ENCODE data around the gene PTCH2.
"Not testable (repeated sequence)": the region's sequence is repeated elsewhere in the genome, so short reads cannot be mapped to it uniquely, and the experiment has no call there.

PTCH2 gene

GRCh38 chr1:44799770-44800584, 43.1 kb downstream of the PTCH2 start, which contains the start of gene PLK3:
TSS of gene PLK3 (plus strand) at chr1:44800377. CDS start at chr1:44800464, 87 bp downstream.
- DNase-seq = peak; percentile 98 to 100

- DNase-seq = peak in 1 of 2 experiments; percentile 51
These were observed 44.3 kb downstream of the PTCH2 start for GRCh38 chr1:44798481-44799365.

GRCh38 chr1:44797886-44798285, 45.2 kb downstream of the PTCH2 start:
- not testable (repeated sequence) for DNase-seq

DNA sequence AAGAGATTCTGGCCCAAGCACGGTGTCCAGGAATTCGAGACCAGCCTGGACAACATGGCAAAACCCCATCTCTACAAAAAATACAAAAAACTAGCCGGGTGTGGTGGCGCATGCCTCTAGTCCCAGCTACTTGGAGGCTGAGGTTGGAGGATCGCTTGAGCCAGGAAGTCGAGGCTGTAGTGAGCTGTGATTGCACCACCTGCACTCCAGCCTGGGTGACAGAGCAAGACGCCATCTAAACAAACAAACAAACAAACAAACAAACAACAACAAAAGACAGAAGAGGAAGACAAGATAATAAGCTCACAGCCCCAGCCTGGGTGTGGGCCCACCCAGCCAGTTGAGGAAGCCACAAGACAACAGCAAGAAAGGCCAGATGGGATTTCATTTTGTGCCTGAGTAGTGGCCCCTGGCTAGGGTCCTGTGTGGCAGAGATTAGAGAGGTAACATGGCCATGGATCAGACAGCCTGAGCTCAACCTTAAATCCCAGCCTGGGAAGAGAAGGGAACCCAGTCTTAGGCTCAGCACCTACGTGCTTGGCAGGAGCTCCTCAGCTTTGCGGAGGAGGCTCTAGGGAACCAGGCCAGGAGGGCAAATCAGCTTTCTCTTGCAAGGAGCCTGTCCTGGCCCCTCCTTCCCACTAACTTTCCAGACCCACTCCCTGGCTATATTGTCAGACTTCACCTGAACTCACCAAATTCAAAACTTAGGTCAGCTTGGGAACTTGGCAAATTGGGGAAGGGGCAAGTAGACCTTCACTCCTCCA, 50.1 kb downstream of the PTCH2 start:
- DNase-seq = no peak

DNA sequence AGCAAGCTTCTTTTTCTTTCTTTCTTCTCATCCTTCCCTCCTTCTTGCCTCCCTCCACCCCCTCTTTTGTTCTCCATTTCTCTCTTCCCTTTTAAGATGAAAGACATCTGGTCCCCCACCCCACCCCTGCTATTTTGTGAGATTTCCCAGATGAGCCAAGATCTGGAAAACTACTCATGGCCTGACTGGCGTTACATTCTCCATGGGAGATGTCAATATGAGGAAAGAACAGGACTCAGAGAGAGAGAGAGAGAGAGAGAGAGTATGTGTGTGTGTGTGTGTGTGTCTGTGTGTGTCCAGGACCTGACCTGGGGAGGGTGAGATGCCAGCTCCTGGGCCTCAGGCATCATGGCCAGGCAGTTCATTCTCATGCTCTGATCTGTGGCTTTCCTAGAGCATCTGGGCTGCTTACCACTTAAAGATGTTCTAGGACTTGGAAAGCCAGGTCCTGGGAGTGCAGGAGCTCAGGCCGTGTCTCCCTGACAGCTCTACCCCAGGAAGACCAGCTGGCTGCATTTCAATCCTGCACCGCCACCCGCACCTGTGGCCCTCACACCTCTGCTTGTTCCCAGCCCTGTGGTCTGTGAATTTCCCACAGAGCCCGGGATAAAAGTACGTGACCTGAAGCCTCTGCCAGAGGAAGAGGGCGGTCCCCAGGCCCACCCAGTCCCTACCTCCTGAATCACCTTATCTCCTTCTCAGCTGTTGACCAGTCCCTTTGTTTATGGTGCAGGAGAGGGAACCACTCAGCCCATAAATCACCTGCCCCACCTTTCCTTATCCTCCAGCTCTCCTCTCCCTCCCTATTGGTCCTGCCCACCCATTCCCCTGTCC, 51.9 kb downstream of the PTCH2 start:
- DNase-seq = no peak

DNA sequence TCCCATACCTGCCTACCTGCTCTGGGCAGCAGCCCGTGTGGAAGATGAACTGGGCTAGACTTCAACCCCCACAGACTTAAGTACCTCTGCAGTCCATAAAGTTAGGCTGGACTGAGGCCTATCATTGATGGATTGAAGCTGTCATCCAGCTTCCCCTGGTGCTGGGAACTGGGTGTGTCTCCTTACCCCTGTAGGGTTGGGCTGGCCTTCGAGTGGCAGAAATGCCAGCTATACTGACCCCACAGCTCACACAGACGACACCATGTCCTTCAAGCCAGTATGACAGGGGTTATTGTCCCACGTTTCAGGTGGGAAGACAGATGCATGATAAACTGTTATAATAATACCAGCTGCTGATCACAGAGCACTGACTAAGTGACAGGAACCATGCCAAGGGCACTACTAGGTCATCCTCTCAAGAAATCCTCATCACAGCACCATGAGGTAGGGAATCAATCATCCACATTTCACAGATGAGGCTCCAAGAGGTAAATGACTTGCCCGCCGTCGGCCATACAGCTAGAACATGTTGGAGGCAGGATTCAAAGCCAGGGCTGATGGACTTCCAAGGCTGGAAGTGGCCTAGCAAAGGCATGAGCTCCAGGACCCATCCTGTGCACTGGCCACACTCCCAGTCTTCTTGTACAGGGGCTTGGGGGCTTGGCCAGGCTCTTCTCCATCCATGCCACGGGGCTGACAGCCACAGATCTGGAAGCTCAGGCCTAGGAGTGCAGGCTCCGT, 54.8 kb downstream of the PTCH2 start, which contains the start of gene BEST4:
Gene BEST4, minus strand, starts transcription at position 51 of the 741 bp plus-strand sequence. CDS start 465 bp downstream, outside the sequence.
- DNase-seq = no peak

- DNase-seq = no peak
These were observed 55.5 kb downstream of the PTCH2 start for GRCh38 chr1:44787506-44787905.

GRCh38 chr1:44786841-44787426, 56.1 kb downstream of the PTCH2 start:
- DNase-seq = no peak

DNA sequence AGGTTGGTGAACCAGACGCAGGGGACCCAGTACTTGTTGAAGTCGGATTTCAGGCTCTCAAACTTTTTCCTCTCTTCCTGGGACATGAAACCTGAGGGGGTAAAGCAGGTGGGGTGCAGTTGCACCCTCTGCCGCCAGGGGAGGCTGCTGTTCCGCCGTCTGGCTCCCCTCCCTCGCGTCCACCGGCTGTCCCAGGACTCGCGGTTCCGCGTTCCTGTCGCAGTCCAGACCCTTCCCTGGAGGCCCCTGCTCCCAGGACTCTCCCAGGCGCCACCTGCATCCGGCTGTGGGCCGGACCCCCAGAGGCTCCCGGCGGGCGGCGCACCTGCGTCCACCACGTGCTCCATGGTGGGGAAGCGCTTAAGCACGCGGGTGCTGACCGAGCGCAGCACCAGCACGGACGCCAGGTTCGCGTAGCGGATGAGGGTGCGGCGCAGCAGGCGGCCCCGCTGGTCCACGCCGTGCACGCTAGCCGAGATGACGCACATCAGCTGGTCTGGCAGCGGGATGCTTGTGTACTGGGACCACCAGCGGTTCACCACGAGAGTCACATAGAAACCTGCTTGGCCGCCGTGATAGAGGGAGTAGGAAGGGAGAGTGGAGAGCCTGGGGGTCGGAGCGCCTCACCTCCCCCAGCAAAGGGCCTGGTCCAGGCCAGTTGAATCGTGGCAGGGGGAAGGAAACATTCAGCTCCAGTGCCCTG, 56.8 kb downstream of the PTCH2 start:
- no peak for DNase-seq

DNA sequence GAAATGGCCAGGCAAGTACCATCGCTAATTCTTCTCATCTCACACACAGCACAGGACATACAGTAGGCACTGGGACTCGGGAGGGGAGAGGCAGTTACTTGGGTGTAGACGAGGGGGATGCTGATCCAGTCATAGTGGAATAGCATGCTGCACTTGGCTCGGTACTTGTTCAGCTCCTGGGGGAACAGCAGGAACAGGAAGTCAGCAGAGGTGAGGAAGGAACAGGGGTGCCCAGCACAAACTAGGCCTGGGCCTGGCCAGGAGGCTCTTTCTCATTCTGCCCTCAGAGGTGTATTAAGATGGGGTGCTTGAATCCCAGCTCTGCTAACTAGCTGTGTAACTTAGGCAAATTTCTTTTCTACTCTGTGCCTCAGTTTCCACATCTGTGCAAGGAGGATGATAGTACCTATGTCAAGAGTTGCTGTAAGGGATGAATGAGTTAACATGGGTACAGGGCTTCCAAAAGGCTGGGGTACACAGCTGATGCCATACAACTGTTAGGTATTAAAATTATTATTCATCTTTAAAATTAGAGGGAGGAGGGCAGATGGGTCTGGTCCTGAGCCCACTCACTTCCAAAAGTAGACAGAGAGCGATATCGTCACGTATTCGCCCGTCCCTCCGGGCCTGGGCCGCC, 57.4 kb downstream of the PTCH2 start:
- no peak for DNase-seq

DNA sequence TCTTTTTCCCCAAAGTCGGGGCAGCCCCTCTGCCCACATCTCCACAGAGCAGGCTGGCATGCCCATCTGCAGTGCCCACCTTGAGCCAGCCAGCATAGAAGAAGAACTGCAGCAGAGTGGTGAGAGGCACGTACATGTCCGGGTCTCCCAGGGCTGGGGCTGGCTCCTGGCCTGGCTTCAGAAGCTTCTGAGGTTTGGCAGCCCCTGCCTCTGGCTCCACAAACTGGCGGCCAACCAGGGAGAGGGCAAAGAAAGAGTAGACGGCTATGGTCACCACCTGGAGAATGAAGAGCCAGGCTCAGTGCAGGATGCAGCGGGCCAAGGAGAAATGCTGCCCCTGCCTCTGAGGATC, 58.0 kb downstream of the PTCH2 start:
- DNase-seq = no peak

DNA sequence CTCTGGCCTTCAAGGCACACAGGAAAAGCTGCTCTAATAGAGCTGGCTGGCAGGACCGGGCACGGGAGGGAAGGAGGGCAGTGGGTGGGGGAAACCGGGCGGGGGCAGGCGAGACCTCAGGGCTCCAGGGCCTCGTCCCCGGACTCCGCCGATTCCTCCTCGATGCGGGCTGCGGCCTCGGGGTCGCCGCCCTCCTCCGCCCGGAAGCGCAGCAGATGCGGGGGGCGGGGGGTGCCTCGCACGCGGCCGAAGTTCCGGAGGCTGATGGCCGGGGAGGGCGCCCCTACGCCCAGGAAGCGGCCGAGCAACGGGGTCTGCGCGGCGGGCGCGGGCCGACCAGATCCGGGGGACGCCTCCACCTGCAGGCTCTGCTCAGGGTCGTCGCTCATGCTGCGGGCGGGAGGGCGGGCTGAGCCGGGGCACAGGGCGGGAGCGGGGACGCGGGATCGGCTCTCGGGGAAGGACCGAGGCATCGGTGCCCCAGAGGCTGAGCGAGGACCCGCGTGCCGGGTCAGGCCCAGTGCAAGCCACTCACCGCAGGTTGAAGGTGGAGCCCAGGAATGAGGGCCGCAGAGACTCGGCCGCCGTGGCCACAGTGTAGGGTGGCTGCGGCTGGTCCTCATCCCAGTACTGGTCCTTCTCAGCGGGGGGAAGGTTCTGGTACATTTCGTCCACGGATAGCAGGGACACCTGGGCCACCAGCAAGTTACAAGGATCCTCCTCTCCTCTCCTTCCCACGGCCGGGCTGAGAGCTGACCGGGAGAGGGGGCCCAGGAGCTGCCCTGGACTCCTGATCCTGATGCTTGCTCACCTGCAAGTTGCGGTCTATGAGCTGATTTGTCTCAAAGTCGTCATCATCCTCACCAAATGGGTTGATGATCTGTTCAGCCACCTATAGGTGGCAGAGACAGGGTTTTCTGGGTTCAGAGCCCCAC, 58.7 kb downstream of the PTCH2 start:
- DNase-seq = no peak

DNA sequence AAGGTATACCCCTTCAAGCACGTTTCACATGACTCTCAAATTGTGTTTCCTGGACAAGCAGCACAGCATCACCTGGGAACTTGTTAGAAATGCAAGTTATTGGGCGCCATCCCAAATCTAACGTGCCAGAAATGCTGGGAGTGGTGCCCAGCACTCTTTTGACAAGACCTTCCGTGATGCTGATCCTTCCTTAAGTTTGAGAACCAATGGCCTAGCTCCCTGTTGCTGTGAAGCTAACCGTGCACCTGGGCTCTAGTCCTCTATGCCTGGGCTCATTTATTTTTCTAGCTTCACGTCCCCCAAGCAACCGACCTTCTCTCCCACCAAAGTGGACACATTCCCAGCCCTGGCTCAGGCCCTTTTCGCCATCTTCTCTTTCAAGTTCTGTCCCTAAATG, 59.4 kb downstream of the PTCH2 start:
- no peak for DNase-seq

DNA sequence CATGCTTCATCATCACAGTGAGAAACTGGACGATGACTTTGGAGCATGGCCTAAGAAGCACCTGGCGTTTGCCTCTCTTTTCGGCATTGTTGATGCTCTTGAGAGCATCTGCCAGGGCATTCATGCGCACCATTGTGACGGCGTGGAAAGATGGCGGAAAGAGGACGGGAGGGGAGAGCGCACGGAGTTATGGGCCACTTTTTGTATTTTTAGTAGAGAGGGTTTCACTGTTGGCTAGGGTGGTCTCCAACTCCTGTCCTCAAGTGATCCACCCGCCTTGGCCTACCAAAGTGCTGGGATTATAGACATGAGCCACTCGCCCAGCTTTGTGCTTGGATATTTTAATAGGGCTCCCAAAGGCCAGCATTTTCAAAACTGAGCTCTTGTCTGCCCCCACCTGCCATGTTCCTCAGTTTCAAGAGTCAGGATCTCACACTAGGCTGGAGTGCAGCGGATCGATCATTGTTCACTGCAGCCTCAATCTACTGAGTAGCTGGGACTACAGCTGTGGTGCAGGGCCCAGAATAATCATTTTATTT, 62.4 kb downstream of the PTCH2 start:
- no peak for DNase-seq

- no peak for DNase-seq
These were observed 64.1 kb downstream of the PTCH2 start for GRCh38 chr1:44778705-44779576.

DNA sequence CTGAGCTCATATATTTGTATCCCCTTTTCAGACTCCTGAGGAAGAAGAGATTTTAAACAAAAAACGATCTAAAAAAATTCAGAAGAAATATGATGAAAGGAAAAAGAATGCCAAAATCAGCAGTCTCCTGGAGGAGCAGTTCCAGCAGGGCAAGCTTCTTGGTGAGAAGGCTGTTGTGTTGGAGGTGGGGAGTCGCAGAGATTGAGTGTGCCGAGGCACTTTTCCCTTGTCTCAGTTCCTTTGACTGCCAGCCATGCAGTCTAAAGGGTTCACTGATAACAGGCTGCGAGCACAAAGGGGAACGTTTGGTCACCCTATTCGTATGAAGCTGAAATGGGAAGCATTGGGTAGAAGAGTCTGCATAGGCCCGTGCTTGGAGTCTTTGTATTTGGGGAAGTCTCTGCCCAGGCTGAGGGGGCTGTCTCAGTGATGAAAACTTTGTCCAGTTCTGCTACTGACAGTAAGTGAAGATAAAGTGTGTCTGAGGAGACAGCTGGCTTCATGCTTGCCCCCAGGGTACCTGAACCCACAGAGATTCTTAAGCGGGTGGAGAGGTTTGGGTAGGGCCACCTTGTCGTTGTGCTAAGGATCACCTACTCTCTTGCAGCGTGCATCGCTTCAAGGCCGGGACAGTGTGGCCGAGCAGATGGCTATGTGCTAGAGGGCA, 65.0 kb downstream of the PTCH2 start:
- no peak for DNase-seq

- no peak for DNase-seq
These were observed 65.5 kb downstream of the PTCH2 start for GRCh38 chr1:44777547-44777946.
